IPS-18a (cell line): Measurements from ENCODE around the gene SLC6A2.

Source experiments
- H3K27ac ChIP-seq: one replicate; pipeline ENCODE4 v1.5.1; 2013; ENCODE audit warnings: low read length
- H3K27me3 ChIP-seq: one replicate; pipeline ENCODE4 v1.6.1; 2013; ENCODE audit warnings: mild to moderate bottlenecking, low read length; ENCODE audit not compliant: control insufficient read depth, insufficient read depth
- H3K36me3 ChIP-seq: one replicate; pipeline ENCODE4 v1.6.1; 2013; ENCODE audit warnings: low read depth, low read length; ENCODE audit not compliant: control insufficient read depth
- H3K4me1 ChIP-seq: one replicate; pipeline ENCODE4 v1.6.1; 2013; ENCODE audit warnings: low read depth, low read length; ENCODE audit not compliant: control insufficient read depth
- H3K4me3 ChIP-seq: one replicate; pipeline ENCODE4 v1.5.1; 2013; ENCODE audit warnings: low read length
- H3K9ac ChIP-seq: one replicate; pipeline ENCODE4 v1.6.1; 2013; ENCODE audit warnings: mild to moderate bottlenecking, low read length, moderate library complexity
- H3K9me3 ChIP-seq: one replicate; pipeline ENCODE4 v1.6.1; 2013; ENCODE audit warnings: low read depth, low read length; ENCODE audit not compliant: control insufficient read depth

Gene SLC6A2

DNA sequence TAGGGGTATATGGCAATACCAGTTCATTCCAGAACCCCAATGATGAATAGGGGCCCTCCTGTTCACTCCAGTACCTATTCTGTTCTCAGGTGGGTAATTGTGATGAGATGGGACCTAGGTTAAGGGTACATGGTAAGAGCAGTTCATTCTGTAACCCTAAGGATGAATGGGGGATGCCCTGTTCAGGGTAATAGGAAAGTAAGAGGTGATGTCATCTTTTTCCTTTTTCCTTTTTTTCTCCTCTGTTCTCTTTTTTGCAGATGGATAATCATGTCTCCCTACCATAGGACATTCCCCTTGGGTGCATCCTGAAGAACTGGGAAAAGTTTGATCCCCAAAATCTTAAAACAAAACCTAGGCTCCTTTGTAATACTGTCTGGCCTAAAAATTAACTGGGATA is 25.0 kb upstream of the SLC6A2 start:
- no peaks in the 10 kb centered on the region for H3K36me3 ChIP-seq
- H3K9me3 ChIP-seq: peaks cover 6% of the 10 kb centered on the region
- H3K27ac ChIP-seq: no peak overlapping the region
- no peak overlapping the region for H3K9ac ChIP-seq
- H3K4me3 ChIP-seq: no peak overlapping the region
- H3K27me3 ChIP-seq: no peaks in the 10 kb centered on the region
- H3K4me1 ChIP-seq: peaks cover 9% of the 10 kb centered on the region

DNA sequence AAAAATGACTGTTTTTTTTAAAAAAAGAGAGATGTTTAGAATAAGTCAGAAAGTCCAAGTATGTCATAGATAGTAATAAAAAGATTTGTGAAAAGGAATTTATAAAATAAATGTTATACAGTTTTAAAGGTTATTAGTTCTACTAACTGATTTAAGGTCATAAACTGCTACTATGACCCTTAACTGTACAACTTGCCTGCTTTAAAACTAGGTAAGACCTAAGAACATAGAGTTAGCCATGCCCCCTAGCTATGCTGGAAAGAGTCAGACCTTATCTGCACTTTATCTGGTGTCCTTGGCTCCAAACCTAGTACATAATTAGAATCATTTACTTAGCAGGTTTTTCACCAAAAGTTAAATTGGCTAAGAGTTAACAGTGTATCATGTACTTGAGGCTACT is 23.5 kb upstream of the SLC6A2 start:
- Histone ChIP-seq H3K4me1 (peaks cover 9% of the 10 kb centered on the region), H3K27ac (no peak overlapping the region), H3K36me3 (no peaks in the 10 kb centered on the region), H3K4me3 (no peak overlapping the region), H3K27me3 (no peaks in the 10 kb centered on the region), H3K9me3 (peaks cover 6% of the 10 kb centered on the region), H3K9ac (no peak overlapping the region)

DNA sequence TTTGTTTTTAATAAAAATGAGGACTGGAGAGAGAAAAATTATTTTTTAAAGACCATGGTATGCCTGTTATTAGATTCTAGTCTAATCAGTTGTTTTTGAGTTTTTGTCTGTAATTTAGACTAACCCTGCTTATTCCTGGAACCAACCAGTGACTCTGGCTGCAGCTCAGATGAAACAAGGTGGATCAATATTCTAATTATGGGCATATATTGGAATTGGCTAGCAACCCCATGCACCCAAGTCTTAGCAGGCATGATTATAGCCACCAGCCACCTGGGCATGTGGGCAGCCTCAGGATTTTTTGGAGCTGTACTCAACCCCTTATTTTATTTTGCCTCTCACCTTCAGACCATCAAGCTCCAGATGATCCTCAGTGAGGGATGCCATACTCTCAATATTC is 21.6 kb upstream of the SLC6A2 start:
- Histone ChIP-seq H3K9ac (no peak overlapping the region), H3K36me3 (no peaks in the 10 kb centered on the region), H3K4me3 (no peak overlapping the region), H3K4me1 (no peaks in the 10 kb centered on the region), H3K27ac (no peak overlapping the region), H3K27me3 (no peaks in the 10 kb centered on the region), H3K9me3 (peaks cover 6% of the 10 kb centered on the region)

DNA sequence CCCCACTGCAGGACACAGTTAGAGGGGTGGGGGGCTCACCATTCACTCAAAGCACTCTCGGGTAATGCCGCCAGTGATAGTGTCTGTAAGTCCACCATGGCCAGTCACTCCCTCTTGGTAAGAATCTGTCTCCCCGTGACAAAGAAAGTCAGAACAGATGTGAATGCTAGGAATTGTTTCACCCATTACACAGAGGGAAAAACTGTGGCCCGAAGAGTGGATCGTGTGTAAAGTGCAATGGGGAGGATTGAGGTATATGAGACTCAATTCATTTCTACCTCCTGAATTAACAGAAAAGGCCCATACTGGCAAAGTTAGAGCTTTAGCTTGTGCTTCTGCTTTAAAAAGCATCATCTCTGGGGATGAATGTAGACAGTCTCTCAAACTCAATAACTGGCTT is 17.5 kb upstream of the SLC6A2 start:
- no peak overlapping the region for H3K27ac ChIP-seq
- H3K27me3 ChIP-seq: no peaks in the 10 kb centered on the region
- H3K4me1 ChIP-seq: no peaks in the 10 kb centered on the region
- no peak overlapping the region for H3K4me3 ChIP-seq
- H3K9me3 ChIP-seq: no peaks in the 10 kb centered on the region
- H3K9ac ChIP-seq: no peak overlapping the region
- H3K36me3 ChIP-seq: no peaks in the 10 kb centered on the region

DNA sequence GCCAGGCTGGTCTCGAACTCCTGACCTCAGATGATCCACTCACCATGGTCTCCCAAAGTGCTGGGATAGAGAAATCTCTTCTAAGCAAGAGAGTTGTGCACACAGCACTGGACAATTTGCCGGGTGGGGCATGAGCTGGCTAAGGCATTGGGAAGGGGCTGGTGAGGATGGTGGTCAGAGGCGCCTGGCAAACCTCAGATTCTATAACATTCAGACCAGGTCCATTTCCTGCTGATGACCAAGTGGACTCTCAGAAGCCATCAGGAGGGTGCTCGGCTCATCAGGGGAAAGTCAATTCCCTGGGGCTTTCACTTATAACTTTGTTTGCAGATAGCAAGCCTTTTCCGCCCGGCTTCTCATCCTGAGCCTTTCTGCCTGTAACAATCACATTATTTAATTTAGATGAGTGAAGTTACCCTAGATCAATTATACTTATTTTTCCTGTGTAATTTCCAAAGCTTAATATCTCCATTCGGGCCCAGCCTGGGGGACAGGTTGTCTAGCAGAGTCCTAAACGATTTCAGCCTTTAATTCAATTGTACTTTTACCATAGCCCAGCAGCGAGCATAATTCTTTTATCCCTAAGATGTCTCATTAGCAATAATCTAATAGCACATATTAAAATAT is 15.0 kb upstream of the SLC6A2 start:
- H3K9me3 ChIP-seq: no peaks in the 10 kb centered on the region
- H3K27ac ChIP-seq: no peak overlapping the region
- H3K36me3 ChIP-seq: no peaks in the 10 kb centered on the region
- H3K9ac ChIP-seq: no peak overlapping the region
- no peak overlapping the region for H3K4me3 ChIP-seq
- H3K4me1 ChIP-seq: no peaks in the 10 kb centered on the region
- no peaks in the 10 kb centered on the region for H3K27me3 ChIP-seq

DNA sequence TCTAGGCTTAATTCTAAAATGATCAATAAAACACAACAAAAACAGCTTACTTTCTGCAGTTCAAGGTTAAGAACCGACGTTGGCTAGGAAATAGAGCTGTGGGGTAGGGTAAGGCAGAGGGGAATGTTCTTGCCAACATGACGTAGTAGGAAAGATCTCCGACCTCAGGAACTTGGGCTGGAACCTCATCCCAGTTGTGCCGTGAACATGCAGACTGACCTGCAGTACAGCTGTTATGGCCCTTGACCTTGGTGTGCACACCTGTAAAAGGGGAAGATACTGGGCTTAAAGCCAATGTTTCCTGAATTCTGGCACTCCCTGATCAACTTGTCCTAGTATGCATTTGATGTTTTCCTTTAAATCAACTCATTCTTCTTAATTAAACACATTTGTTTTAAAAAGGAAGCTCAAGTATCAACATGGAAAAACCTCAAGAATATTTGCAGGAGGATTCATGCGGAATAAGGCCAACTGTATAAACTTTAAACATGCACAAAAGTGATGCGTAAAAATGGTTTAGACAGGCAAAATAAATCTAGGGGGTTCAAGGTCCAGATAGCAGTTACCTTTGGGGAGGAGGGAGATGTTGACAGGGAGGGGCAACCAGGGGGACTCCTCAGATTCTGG is 14.2 kb upstream of the SLC6A2 start:
- no peak overlapping the region for H3K4me3 ChIP-seq
- no peaks in the 10 kb centered on the region for H3K36me3 ChIP-seq
- H3K27ac ChIP-seq: no peak overlapping the region
- no peaks in the 10 kb centered on the region for H3K4me1 ChIP-seq
- no peak overlapping the region for H3K9ac ChIP-seq
- no peaks in the 10 kb centered on the region for H3K27me3 ChIP-seq
- H3K9me3 ChIP-seq: no peaks in the 10 kb centered on the region

DNA sequence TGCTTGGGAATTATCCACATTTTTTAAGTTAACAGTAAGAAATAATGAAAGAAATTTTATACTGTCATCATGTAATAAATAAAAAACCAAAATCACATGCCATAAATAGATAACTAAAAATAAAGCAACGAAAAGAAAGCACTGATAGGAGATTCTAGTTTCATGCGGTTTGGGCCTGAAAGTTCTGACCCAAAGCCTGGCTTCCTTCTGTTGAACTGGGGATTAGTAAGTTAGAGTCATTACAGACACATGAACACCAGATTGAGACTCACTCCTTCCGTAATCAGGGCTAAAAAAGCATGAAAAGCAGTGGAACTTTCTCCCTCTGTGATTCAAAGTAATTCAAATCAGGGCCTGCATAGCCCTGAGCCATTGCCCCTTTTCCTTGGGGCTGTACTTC is 13.2 kb upstream of the SLC6A2 start:
- no peak overlapping the region for H3K4me3 ChIP-seq
- no peaks in the 10 kb centered on the region for H3K27me3 ChIP-seq
- no peaks in the 10 kb centered on the region for H3K36me3 ChIP-seq
- no peak overlapping the region for H3K27ac ChIP-seq
- no peaks in the 10 kb centered on the region for H3K9me3 ChIP-seq
- H3K9ac ChIP-seq: no peak overlapping the region
- H3K4me1 ChIP-seq: no peaks in the 10 kb centered on the region

DNA sequence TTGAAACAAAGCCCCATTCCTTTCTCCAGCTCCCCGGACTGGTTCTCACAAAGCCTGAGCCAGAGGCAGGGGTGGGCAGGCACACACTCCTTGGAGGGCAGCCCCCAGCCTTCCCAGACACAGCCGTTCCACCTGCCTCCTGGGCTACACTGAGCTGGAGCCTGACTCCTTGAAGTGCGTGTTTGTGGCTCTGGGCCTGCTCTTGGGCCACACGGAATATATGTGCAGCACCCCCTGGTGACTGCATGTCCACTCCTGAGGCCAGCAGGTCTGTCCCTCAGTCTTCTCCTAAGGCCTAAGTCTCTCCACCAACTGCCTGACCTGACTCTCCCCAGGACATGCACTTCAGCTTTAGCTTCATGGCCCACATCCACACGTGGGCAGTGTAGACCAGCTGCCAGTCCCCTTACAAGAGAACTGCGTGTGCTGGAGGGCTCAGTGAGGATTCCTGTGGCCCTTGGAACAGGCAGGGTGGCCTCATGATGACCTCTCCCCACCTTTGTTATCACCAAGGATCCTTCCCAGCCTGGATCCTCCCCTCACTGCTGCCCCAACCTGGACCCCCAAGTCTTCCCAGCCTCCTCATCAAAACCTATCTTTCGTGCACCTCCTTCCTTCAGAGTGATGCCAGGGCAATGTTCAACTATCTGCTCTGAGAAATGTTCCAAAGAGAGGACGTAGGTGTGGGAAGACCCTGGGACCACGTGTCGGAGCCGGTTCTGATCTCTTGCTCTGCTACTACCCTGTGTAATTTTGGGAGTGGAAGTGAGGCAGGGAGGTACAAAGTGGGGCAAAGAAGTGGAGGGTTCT is 12.4 kb upstream of the SLC6A2 start:
- Histone ChIP-seq H3K4me3 (no peak overlapping the region), H3K27me3 (no peaks in the 10 kb centered on the region), H3K36me3 (no peaks in the 10 kb centered on the region), H3K9me3 (no peaks in the 10 kb centered on the region), H3K4me1 (no peaks in the 10 kb centered on the region), H3K9ac (no peak overlapping the region), H3K27ac (no peak overlapping the region)

DNA sequence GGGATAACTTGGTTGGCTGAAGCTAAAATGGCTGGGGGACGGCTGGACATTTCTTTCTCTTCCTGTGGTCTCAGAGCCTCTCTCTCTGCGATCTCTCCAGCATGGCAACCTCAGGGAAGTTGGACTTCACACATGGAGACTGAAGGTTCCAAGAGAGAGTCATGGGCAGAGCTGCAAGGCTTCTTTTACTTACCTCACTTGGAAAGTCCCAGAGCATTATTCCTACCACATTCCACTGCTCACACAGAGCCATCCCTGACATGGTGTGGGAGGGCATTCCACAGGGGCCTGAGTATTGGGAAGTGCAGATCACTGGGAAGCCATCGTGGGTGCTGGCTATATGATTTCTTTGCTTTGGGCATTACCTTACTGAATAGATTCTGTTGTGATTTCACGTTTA is 9.8 kb upstream of the SLC6A2 start:
- H3K36me3 ChIP-seq: no peaks in the 10 kb centered on the region
- H3K9me3 ChIP-seq: no peaks in the 10 kb centered on the region
- no peak overlapping the region for H3K9ac ChIP-seq
- H3K4me3 ChIP-seq: no peak overlapping the region
- H3K27me3 ChIP-seq: peaks cover 2% of the 10 kb centered on the region
- H3K27ac ChIP-seq: no peak overlapping the region
- H3K4me1 ChIP-seq: no peaks in the 10 kb centered on the region

DNA sequence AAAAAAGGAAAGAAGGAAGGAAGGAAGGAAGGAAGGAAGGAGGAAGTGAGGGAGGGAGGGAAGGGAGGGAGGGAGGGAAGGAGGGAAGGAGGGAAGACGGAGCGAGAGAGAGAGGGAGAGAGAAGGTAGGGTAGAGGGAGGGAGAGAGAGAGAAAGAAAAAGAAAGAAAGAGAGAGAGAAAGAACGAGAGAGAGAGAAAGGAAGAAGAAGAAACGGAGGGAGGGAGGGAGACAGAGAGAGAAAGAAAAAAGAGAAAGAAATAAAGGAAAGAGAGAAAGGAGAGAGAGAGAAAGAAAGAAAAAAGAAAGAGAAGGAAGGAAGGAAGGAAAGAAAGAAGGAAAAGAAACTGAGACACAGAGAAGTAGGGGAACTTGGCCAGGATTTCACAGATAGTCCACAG is 8.4 kb upstream of the SLC6A2 start:
- no peak overlapping the region for H3K9ac ChIP-seq

DNA sequence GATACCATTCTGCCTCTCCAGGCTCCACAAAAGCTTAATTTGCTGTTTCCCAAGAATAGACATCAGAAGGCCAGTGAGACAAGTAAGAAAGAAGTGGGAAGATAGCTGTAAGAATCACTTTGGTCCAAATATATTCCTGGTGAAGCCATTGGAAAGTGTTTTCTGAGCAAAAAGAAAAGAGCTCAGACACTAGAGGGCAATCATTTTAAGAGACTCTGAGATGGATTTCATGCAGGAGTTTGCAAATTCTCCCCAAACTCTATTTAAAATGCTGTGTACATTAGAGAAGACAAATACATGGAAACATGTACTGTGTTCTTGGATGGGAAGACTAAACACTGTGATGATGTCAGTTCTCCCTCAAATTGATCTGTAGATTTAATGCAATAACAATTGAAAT is 8.0 kb upstream of the SLC6A2 start:
- Histone ChIP-seq H3K27ac (no peak overlapping the region), H3K36me3 (no peaks in the 10 kb centered on the region), H3K9me3 (no peaks in the 10 kb centered on the region), H3K4me1 (no peaks in the 10 kb centered on the region), H3K9ac (no peak overlapping the region), H3K4me3 (no peak overlapping the region), H3K27me3 (peaks cover 16% of the 10 kb centered on the region)

More for the DNA sequence above, 8.4 kb upstream of the SLC6A2 start:
- Histone ChIP-seq H3K4me1 (no peaks in the 10 kb centered on the region), H3K9me3 (no peaks in the 10 kb centered on the region), H3K27me3 (peaks cover 11% of the 10 kb centered on the region), H3K4me3 (no peak overlapping the region), H3K27ac (no peak overlapping the region), H3K36me3 (no peaks in the 10 kb centered on the region)
